Stimulated activated CD8-positive, alpha-beta memory T cell treated with anti-CD3 and anti-CD28 coated beads, Interleukin-4, amount 100 ng/mL, for 1 hour (primary cell): ENCODE measurements around the gene FGF9.

Experiments used
- DNase-seq, 2 donors: peaks; one replicate each; pipeline ENCODE4 v3.0.0-alpha.2; 2020; ENCODE audit warnings: low read depth in 2 of 2, low spot score in 1 of 2

FGF9 gene

GRCh38 chr13:21674490-21675009 is 3.7 kb downstream of the FGF9 start:
- no peak for DNase-seq

GRCh38 chr13:21675095-21675991 is 4.5 kb downstream of the FGF9 start:
- no peak for DNase-seq

GRCh38 chr13:21676611-21677021 is 5.7 kb downstream of the FGF9 start:
- DNase-seq: no peak

- no peak for DNase-seq
Observed at GRCh38 chr13:21677075-21677623, 6.3 kb downstream of the FGF9 start.

GRCh38 chr13:21683034-21683733 is 12.3 kb downstream of the FGF9 start:
- no peak for DNase-seq

GRCh38 chr13:21684576-21684975 is 13.7 kb downstream of the FGF9 start:
- no peak for DNase-seq

GRCh38 chr13:21685485-21686064 is 14.7 kb downstream of the FGF9 start:
- DNase-seq: no peak

- no peak for DNase-seq
Observed at GRCh38 chr13:21686751-21687391, 16.0 kb downstream of the FGF9 start.

GRCh38 chr13:21688056-21688455 is 17.2 kb downstream of the FGF9 start:
- DNase-seq: no peak

GRCh38 chr13:21689097-21689496 is 18.2 kb downstream of the FGF9 start:
- DNase-seq: no peak

GRCh38 chr13:21690955-21691354 is 20.1 kb downstream of the FGF9 start:
- no peak for DNase-seq

GRCh38 chr13:21691500-21691899 is 20.6 kb downstream of the FGF9 start:
- no peak for DNase-seq

- DNase-seq: no peak
Observed at GRCh38 chr13:21691928-21692327, 21.1 kb downstream of the FGF9 start.

GRCh38 chr13:21694831-21695230 is 24.0 kb downstream of the FGF9 start:
- DNase-seq: no peak

GRCh38 chr13:21695546-21695945 is 24.7 kb downstream of the FGF9 start:
- DNase-seq: no peak

- DNase-seq: no peak
Observed at GRCh38 chr13:21696865-21697448, 26.1 kb downstream of the FGF9 start.

GRCh38 chr13:21698817-21699679 is 28.2 kb downstream of the FGF9 start:
- DNase-seq: no peak

GRCh38 chr13:21701460-21701859 is 30.6 kb downstream of the FGF9 start:
- DNase-seq: no peak

- no peak for DNase-seq
Observed at GRCh38 chr13:21703846-21704245, 33.0 kb downstream of the FGF9 start.

- DNase-seq: no peak
Observed at GRCh38 chr13:21707586-21707985, 36.7 kb downstream of the FGF9 start.
